HG02870 (cell line): ENCODE data around the gene DHH.
"Not testable (repeated sequence)": the region's sequence is repeated elsewhere in the genome, so short reads cannot be mapped to it uniquely, and the experiment has no call there.

Experiments used
- ATAC-seq: cut with Tn5 transposase; IDR thresholded peaks from one replicate; pipeline ENCODE4 v1.9.1; 2021; ENCODE audit warnings: mild to moderate bottlenecking, moderate library complexity; ENCODE audit not compliant: unreplicated experiment

Gene DHH

DNA sequence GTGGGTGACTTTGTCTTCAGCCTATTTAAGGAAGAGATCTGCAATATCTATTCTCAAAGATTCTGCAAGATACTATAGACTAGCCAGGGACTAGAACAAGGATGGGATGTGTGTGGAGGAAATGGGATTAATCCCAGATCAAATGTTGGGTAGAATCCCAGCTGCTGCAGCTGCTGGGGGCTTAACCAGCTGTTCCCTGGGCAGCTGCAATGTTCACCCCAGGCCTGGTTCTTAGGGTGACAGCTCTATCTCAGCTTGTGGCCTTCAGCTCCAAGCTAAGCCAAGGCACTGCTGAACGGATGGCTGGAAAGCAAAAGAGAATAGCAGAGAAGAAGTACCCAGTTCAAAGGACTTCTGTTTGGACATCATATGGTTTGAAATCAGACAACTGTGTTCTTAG, 14.8 kb downstream of the DHH start:
- ATAC-seq: no peak

DNA sequence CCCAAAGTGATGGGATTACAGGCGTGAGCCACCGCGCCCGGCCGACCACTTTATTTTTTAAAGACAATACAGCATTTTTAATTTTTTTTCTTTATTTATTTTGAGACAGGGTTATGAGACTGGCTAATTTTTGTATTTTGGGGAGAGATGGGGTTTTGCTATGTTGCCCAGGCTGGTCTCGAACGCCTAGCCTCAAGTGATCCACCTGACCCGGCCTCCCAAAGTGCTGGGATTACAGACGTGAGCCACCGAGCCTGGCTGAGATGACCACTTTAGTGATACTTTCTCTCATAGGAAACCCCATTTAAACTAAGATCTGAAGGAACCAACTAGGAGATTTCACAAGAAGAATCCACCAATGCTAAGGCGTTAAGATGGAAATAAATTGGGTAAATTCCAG, 23.6 kb downstream of the DHH start:
- no peak for ATAC-seq

- peak; percentile 97 for ATAC-seq
Measured at GRCh38 chr12:49069507-49070346, 24.9 kb downstream of the DHH start, which contains the start of gene RHEBL1. RHEBL1 (minus strand) TSS chr12:49069979; CDS start chr12:49069785, 194 bp downstream.

GRCh38 chr12:49068879-49069506, 25.6 kb downstream of the DHH start:
- no peak for ATAC-seq

DNA sequence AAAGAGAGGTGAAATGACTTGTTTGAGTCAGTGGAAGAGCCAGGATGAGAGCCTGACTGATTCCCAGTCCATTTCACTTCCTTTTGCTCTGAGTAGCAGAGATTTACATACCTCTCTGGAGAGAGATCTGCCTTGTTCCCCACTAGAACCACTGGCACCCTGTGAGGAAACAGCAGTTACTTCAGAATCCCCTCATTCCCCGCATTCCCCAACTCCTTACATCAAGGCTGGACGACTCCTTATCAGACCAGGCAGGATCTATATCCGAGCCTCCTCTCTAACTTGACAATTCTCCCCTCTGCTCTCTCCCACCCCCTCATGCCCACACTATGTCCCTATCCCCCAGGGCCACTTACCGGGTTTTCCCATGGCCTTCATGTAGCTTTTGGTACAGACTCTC, 28.5 kb downstream of the DHH start:
- ATAC-seq: no peak

DNA sequence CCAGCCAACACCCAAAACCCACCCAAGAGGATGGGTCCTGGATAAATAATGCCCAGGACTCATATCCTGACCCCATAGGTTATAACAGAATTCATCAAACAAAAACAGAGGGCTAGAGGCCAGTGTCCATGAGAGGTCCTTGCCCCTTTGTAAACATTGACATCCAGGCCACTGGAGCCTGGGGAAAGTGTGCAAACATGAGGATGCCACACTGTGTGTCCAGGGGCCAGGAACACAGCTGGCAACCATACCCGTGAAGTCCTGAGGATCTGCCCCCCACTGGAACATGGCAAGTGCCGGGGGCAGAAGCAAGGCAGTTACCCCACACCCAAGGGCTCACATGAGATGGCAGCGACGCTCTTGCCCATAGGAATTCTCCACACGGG, 29.8 kb downstream of the DHH start:
- ATAC-seq: no peak

- not testable (repeated sequence) for ATAC-seq
Measured at GRCh38 chr12:49061916-49062315, 32.7 kb downstream of the DHH start.

DNA sequence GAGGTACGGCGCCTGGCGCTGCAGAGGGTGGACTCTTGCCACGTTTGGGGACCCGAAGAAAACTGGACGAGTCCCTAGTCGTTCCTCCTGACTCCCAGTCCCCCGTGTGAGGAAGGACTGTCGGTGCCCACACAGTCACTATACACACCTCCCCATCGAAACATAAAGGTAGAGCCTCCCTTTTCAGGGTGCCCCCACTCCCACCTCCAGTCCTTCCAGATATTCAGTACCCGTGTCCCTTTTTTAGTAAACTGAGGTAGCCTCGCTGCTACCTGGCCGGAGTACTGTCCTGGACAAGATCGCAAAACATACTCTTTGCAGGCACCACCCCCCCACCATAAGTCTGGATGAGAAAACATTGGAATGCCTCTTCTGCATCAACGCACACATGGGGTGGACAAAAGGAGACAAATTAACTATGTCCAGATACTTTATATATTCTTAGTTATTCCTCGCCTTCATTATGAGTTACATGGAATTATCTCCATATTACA, 33.4 kb downstream of the DHH start:
- no peak for ATAC-seq

DNA sequence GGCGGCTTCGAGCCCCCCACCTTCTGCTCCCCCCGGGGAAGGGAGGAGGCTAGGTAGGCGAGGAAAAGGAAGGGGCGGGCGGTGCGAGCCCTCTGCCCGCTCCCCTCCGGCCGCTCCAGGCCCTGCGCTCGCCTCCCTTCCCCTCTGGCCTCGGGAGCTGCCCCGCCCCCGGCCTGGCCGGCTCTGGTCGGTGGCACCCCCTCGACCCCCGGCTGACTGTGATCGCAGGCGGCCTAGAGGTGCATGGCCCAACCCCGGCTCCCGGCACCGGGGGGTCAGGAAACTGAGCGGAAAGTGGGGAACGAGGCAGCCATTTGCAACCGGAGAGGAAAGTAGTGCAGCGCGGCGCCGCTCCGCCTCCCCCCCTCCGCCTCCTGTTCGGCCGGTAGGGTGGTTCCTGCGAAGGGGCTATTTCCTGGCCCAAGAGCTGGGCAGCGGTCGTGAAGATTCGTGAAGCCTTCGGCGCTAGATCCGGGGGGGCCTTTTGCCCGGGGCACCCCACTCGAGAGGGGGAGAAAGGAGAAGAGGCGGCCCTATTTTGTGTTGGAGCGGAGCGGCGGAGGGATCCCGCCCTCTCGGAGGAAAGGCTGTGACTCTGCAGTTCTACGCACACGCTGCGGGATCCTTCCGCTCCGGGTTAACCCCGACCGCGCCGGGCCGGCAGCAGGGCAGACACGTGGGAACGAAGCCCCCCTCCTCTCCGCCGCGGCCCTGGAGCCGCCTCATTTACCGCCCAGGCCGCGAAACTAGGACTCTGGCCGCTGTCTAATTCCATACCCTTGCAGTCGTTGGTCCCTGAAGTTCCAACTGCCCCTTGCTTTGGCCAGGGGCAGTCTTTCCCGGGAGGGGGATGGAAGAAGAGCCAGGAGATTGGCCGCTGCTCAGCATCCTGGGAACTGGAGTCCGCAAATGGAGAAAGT, 34.1 kb downstream of the DHH start, which contains the start of gene KMT2D:
Gene KMT2D (minus strand): TSS at position 558 of the 920 bp plus-strand sequence. CDS start 5,470 bp downstream, outside the sequence.
- ATAC-seq: peak; percentile 39

GRCh38 chr12:49059299-49060171, 35.1 kb downstream of the DHH start:
- ATAC-seq: peak; percentile 5

- ATAC-seq: no peak
Measured at GRCh38 chr12:49059045-49059298, 35.6 kb downstream of the DHH start.

DNA sequence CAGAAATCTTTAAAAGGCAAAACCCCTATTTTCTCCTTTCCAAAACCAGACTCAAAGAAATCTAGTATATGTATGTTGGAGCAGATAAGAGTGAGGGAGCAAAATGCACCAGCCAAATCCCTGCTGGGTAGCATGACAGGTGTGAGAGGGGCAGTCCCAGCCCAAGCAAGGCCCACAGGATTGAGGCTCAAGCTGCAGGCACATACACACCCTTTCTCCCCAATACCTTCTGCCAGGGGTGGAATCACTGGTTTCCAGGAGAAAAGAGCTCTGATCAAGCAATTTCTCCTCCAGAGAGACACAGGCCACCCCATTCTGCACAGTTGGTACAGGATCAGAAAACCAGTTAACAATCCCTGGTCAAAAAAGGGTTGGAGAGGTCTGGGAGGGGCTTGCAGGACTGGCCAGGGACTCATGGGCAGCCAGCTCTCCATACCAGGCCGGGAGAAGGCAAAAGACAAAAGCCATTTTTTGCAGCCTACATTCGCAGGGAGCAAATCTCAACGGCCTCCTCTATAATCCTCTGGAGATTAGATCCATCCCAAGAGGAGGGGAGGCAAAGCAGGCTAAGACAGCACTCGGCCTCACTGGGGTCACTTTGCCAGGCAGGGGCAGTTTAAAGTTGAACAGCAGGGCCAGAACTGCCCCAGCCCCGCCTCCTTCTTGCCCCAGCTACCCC, 36.1 kb downstream of the DHH start:
- ATAC-seq: no peak

- ATAC-seq: no peak
Measured at GRCh38 chr12:49057888-49058287, 36.7 kb downstream of the DHH start.

- peak; percentile 76 for ATAC-seq
Measured at GRCh38 chr12:49055978-49056754, 38.4 kb downstream of the DHH start.

GRCh38 chr12:49055092-49055491, 39.5 kb downstream of the DHH start:
- ATAC-seq: no peak

DNA sequence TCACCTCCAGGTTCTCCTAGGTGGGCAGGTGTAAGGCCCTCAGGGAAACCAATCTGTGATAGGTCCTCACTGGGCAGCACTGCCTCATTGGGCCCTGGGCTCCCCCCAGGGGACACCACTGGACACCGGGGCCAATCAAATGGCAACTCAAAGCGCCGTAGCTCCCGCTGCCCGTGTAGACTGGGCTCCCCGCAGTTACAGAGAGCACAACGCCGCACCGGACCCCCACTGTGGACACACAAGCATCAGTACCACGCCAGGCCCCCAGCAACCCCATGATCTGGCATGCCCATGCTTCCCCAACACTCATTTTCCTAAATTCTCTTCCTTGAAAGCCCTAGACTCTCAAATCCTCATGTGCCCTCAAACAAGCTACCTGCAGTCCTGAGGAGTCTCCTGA, 40.1 kb downstream of the DHH start:
- no peak for ATAC-seq

GRCh38 chr12:49054096-49054495, 40.5 kb downstream of the DHH start:
- ATAC-seq: no peak

DNA sequence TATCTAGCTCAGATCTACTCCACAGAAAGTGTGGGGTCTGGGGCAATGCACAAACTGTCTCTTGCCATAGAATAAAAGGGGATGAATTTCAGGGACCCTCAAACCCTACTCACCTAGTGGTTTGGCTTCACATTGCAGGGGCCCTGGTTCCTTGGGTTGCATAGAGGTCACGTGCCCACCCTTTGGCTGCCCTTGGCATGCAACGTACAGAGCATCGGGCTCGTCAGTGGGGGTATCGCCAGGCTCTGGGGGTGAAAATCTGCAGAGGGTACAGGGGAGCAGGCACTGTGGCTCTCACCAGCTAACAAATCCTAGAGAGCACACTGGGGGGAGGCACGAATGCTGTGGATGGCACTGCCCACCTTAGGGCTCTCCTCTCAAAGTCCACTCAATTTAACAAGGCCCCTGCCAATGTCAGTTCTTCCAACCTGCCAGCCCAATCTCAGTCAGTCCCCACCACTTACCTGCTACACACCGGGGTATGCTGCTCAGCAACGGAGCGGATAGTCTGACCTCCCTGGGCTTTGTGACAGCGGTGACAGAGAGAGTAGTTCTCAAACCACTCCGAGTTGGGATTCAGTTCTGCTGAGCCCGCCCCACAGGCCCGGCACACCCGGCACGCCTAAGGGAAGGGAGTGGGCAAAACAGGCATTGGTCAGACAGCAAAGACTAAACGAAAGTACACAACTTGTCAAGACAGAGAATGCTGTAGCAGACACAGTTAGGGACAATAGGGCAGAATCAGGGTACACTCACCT, 42.0 kb downstream of the DHH start:
- ATAC-seq: no peak
